ENCODE measurements around the gene CMSS1. TPM values are rescaled to one million over a fixed set of nuclear protein-coding genes. Genes with fewer than 3 reads are reported as not detected.

The CMSS1 gene
- total and polyA plus RNA-seq, 5 donors from 2014 or later, result 20.5 to 34.0 (median 22.0) TPM

GRCh38 chr3:100189444-100189964, 371.8 kb downstream of the CMSS1 start:
- Mint-ChIP-seq H3K4me1 (no peaks in the 10 kb centered on the region), H3K27me3 (no peaks in the 10 kb centered on the region), H3K4me3 (no peak overlapping the region), H3K27ac (no peak overlapping the region), H3K9me3 (peaks cover 0 to 2% (median 0%) of the 10 kb centered on the region in 7 donors), H3K36me3 (no peaks in the 10 kb centered on the region)
- no peak for DNase-seq
- no peak for ATAC-seq (ENCODE audit: low read depth in 2 of 2)
- Histone ChIP-seq H3K4me1 (ENCODE audit: control insufficient read depth, insufficient read depth, low read length, poor library complexity, severe bottlenecking) (no peaks in the 10 kb centered on the region), H3K27me3 (ENCODE audit: control insufficient read depth, insufficient read depth, low read length) (no peaks in the 10 kb centered on the region), H3K27ac (ENCODE audit: insufficient read depth, low read length, poor library complexity, severe bottlenecking) (no peak overlapping the region), H3K9me3 (ENCODE audit: control insufficient read depth in 2 of 2, low read length in 2 of 2) (no peaks in the 10 kb centered on the region), H3K4me3 (ENCODE audit: low read depth, low read length) (no peak overlapping the region), H3K36me3 (ENCODE audit: control insufficient read depth, insufficient read depth, low read length) (no peaks in the 10 kb centered on the region)

DNA sequence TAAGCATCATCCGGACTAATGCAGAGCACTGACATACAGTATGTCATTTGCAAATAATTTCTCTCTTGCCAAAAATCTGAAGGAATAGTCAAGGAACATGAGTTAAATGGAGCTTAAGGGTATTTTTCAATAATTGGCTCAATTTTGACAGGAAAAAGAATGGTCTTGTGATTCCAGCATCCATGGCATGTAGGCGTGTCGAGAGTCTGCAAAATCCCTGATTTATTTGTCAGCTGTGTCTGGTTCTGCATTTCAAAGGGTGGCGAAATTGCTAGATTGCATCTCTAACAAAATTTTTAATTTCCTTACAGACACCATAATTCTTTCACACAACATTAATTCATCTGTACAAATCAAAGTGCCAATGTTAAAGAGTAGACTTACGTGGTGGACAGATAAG, 377.7 kb downstream of the CMSS1 start:
- Histone ChIP-seq H3K36me3 (ENCODE audit: control insufficient read depth, insufficient read depth, low read length) (no peaks in the 10 kb centered on the region), H3K27ac (ENCODE audit: insufficient read depth, low read length, poor library complexity, severe bottlenecking) (no peak overlapping the region), H3K9me3 (ENCODE audit: control insufficient read depth in 2 of 2, low read length in 2 of 2) (no peaks in the 10 kb centered on the region), H3K27me3 (ENCODE audit: control insufficient read depth, insufficient read depth, low read length) (no peaks in the 10 kb centered on the region), H3K4me1 (ENCODE audit: control insufficient read depth, insufficient read depth, low read length, poor library complexity, severe bottlenecking) (no peaks in the 10 kb centered on the region), H3K4me3 (ENCODE audit: low read depth, low read length) (no peak overlapping the region)
- Mint-ChIP-seq H3K9me3 (peaks cover 0 to 4% (median 1%) of the 10 kb centered on the region in 7 donors), H3K36me3 (no peaks in the 10 kb centered on the region), H3K27me3 (peaks cover 3% of the 10 kb centered on the region), H3K4me3 (no peak overlapping the region), H3K4me1 (no peaks in the 10 kb centered on the region), H3K27ac (no peak overlapping the region)
- no peak for DNase-seq
- ATAC-seq (ENCODE audit: low read depth in 2 of 2), result no peak

- Histone ChIP-seq H3K27me3 (ENCODE audit: control insufficient read depth, insufficient read depth, low read length) (no peaks in the 10 kb centered on the region), H3K9me3 (ENCODE audit: control insufficient read depth in 2 of 2, low read length in 2 of 2) (no peaks in the 10 kb centered on the region), H3K4me3 (ENCODE audit: low read depth, low read length) (no peak overlapping the region), H3K27ac (ENCODE audit: insufficient read depth, low read length, poor library complexity, severe bottlenecking) (no peak overlapping the region), H3K36me3 (ENCODE audit: control insufficient read depth, insufficient read depth, low read length) (no peaks in the 10 kb centered on the region), H3K4me1 (ENCODE audit: control insufficient read depth, insufficient read depth, low read length, poor library complexity, severe bottlenecking) (no peaks in the 10 kb centered on the region)
- Mint-ChIP-seq H3K9me3 (peaks cover 0 to 4% (median 0%) of the 10 kb centered on the region in 7 donors), H3K36me3 (no peaks in the 10 kb centered on the region), H3K4me1 (no peaks in the 10 kb centered on the region), H3K27me3 (peaks cover 4% of the 10 kb centered on the region), H3K27ac (no peak overlapping the region), H3K4me3 (no peak overlapping the region)
- DNase-seq (no peak), ATAC-seq (ENCODE audit: low read depth in 2 of 2) (no peak)
These were observed 380.2 kb downstream of the CMSS1 start for GRCh38 chr3:100197876-100198275.

- Mint-ChIP-seq H3K27ac (no peak overlapping the region), H3K4me1 (no peaks in the 10 kb centered on the region), H3K27me3 (peaks cover 4% of the 10 kb centered on the region), H3K4me3 (no peak overlapping the region), H3K9me3 (peaks cover 0 to 4% (median 0%) of the 10 kb centered on the region in 7 donors), H3K36me3 (no peaks in the 10 kb centered on the region)
- no peak for DNase-seq
- H3K27ac ChIP-seq (ENCODE audit: insufficient read depth, low read length, poor library complexity, severe bottlenecking), result no peak overlapping the region
- H3K4me3 ChIP-seq (ENCODE audit: low read depth, low read length), result no peak overlapping the region
- no peaks in the 10 kb centered on the region for H3K9me3 ChIP-seq (ENCODE audit: control insufficient read depth in 2 of 2, low read length in 2 of 2)
- no peaks in the 10 kb centered on the region for H3K36me3 ChIP-seq (ENCODE audit: control insufficient read depth, insufficient read depth, low read length)
- ATAC-seq (ENCODE audit: low read depth in 2 of 2), result no peak
- H3K4me1 ChIP-seq (ENCODE audit: control insufficient read depth, insufficient read depth, low read length, poor library complexity, severe bottlenecking), result no peaks in the 10 kb centered on the region
- no peaks in the 10 kb centered on the region for H3K27me3 ChIP-seq (ENCODE audit: control insufficient read depth, insufficient read depth, low read length)
These were observed 381.1 kb downstream of the CMSS1 start for GRCh38 chr3:100198579-100199269.

DNA sequence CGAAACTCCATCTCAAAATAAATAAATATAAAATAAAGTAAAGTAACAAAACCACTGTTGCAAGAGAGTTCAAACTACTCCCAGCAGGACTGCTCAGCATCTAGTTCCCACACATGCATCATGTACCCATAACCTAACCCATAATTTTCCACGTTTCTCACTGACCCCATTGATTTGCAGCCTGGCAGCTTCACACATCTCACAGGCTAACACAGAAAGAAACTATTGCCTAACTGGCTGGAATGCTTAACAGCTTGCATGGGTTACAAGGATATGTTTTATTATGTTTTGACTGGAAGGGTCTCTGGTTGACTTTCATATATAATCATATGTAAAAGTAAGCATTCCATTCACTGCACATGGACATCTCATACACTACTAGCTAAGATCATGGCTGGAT, 387.5 kb downstream of the CMSS1 start:
- Mint-ChIP-seq H3K36me3 (no peaks in the 10 kb centered on the region), H3K9me3 (peaks cover 0 to 2% (median 0%) of the 10 kb centered on the region in 7 donors), H3K27me3 (peaks cover 3% of the 10 kb centered on the region), H3K27ac (no peak overlapping the region), H3K4me3 (no peak overlapping the region), H3K4me1 (peaks cover 4 to 11% (median 8%) of the 10 kb centered on the region in 4 donors)
- no peak for DNase-seq
- ATAC-seq (ENCODE audit: low read depth in 2 of 2), result no peak
- no peak overlapping the region for H3K4me3 ChIP-seq (ENCODE audit: low read depth, low read length)
- H3K27me3 ChIP-seq (ENCODE audit: control insufficient read depth, insufficient read depth, low read length), result no peaks in the 10 kb centered on the region
- H3K36me3 ChIP-seq (ENCODE audit: control insufficient read depth, insufficient read depth, low read length), result no peaks in the 10 kb centered on the region
- H3K9me3 ChIP-seq (ENCODE audit: control insufficient read depth in 2 of 2, low read length in 2 of 2), result no peaks in the 10 kb centered on the region
- H3K4me1 ChIP-seq (ENCODE audit: control insufficient read depth, insufficient read depth, low read length, poor library complexity, severe bottlenecking), result peaks cover 5% of the 10 kb centered on the region
- no peak overlapping the region for H3K27ac ChIP-seq (ENCODE audit: insufficient read depth, low read length, poor library complexity, severe bottlenecking)

DNA sequence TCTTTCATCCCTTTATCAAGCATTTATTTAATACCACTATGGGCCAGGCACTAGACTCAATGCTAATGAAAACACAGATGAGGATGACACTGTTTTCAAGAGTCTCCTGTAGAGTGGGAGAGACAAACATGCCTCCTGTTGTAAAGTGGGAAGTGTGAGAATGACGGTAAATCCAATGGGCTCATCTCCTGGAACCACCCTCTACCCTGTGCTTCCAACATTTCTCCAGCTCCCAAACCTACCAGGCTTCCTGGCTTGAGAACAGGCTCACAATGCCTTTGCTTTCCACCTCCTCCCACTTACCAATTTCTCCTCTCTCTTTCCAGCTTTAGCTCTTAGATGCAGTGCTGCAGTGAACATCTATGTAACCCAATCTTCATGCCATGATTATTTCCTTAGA, 389.0 kb downstream of the CMSS1 start:
- no peak overlapping the region for H3K4me3 ChIP-seq (ENCODE audit: low read depth, low read length)
- H3K36me3 ChIP-seq (ENCODE audit: control insufficient read depth, insufficient read depth, low read length), result no peaks in the 10 kb centered on the region
- Mint-ChIP-seq H3K27ac (no peak overlapping the region), H3K4me3 (no peak overlapping the region), H3K36me3 (no peaks in the 10 kb centered on the region), H3K27me3 (no peaks in the 10 kb centered on the region), H3K9me3 (peaks cover 0 to 2% (median 0%) of the 10 kb centered on the region in 7 donors), H3K4me1 (peaks cover 8 to 26% (median 18%) of the 10 kb centered on the region in 4 donors)
- no peaks in the 10 kb centered on the region for H3K9me3 ChIP-seq (ENCODE audit: control insufficient read depth in 2 of 2, low read length in 2 of 2)
- ATAC-seq (ENCODE audit: low read depth in 2 of 2), result no peak
- H3K4me1 ChIP-seq (ENCODE audit: control insufficient read depth, insufficient read depth, low read length, poor library complexity, severe bottlenecking), result peaks cover 13% of the 10 kb centered on the region
- no peaks in the 10 kb centered on the region for H3K27me3 ChIP-seq (ENCODE audit: control insufficient read depth, insufficient read depth, low read length)
- DNase-seq, result no peak
- H3K27ac ChIP-seq (ENCODE audit: insufficient read depth, low read length, poor library complexity, severe bottlenecking), result no peak overlapping the region

GRCh38 chr3:100207886-100208285, 390.2 kb downstream of the CMSS1 start:
- Mint-ChIP-seq H3K9me3 (peaks cover 0 to 2% (median 0%) of the 10 kb centered on the region in 7 donors), H3K4me3 (no peak overlapping the region), H3K27ac (no peak overlapping the region), H3K36me3 (no peaks in the 10 kb centered on the region), H3K4me1 (peaks cover 8 to 26% (median 18%) of the 10 kb centered on the region in 4 donors), H3K27me3 (no peaks in the 10 kb centered on the region)
- Histone ChIP-seq H3K36me3 (ENCODE audit: control insufficient read depth, insufficient read depth, low read length) (no peaks in the 10 kb centered on the region), H3K27me3 (ENCODE audit: control insufficient read depth, insufficient read depth, low read length) (no peaks in the 10 kb centered on the region), H3K4me1 (ENCODE audit: control insufficient read depth, insufficient read depth, low read length, poor library complexity, severe bottlenecking) (peaks cover 13% of the 10 kb centered on the region), H3K9me3 (ENCODE audit: control insufficient read depth in 2 of 2, low read length in 2 of 2) (no peaks in the 10 kb centered on the region), H3K27ac (ENCODE audit: insufficient read depth, low read length, poor library complexity, severe bottlenecking) (no peak overlapping the region), H3K4me3 (ENCODE audit: low read depth, low read length) (no peak overlapping the region)
- no peak for ATAC-seq (ENCODE audit: low read depth in 2 of 2)
- no peak for DNase-seq

- no peak overlapping the region for H3K27ac ChIP-seq (ENCODE audit: insufficient read depth, low read length, poor library complexity, severe bottlenecking)
- Mint-ChIP-seq H3K4me3 (no peak overlapping the region), H3K27ac (no peak overlapping the region), H3K36me3 (no peaks in the 10 kb centered on the region), H3K27me3 (no peaks in the 10 kb centered on the region), H3K9me3 (peaks cover 0 to 2% (median 0%) of the 10 kb centered on the region in 7 donors), H3K4me1 (peaks cover 8 to 26% (median 18%) of the 10 kb centered on the region in 4 donors)
- H3K36me3 ChIP-seq (ENCODE audit: control insufficient read depth, insufficient read depth, low read length), result no peaks in the 10 kb centered on the region
- ATAC-seq (ENCODE audit: low read depth in 2 of 2) (no peak), DNase-seq (no peak)
- H3K4me3 ChIP-seq (ENCODE audit: low read depth, low read length), result no peak overlapping the region
- H3K9me3 ChIP-seq (ENCODE audit: control insufficient read depth in 2 of 2, low read length in 2 of 2), result no peaks in the 10 kb centered on the region
- H3K27me3 ChIP-seq (ENCODE audit: control insufficient read depth, insufficient read depth, low read length), result no peaks in the 10 kb centered on the region
- peaks cover 13% of the 10 kb centered on the region for H3K4me1 ChIP-seq (ENCODE audit: control insufficient read depth, insufficient read depth, low read length, poor library complexity, severe bottlenecking)
These were observed 391.5 kb downstream of the CMSS1 start for GRCh38 chr3:100209169-100209568.

Measured in CD4-positive, CD25-positive, alpha-beta regulatory T cell (primary cell).